Adipose tissue (tissue), 3 donors: ENCODE results near the gene RNF207. TPM values are rescaled to one million over a fixed set of nuclear protein-coding genes. Genes with fewer than 3 reads are reported as not detected.
"Not testable (repeated sequence)": the region's sequence is repeated elsewhere in the genome, so short reads cannot be mapped to it uniquely, and the experiment has no call there.

Experiments
- H3K27ac ChIP-seq: one replicate; pipeline ENCODE4 v1.5.1; 2013; ENCODE audit warnings: low read depth, low read length
- WGBS, 3 donors: extraction: QIAGEN DNeasy Blood & Tissue Kit; methylation state at CpG; one replicate each; pipeline ENCODE4 v1.1.7; 2013; 5-methylcytosine and 5-hydroxymethylcytosine counted together
- polyA plus RNA-seq, 3 donors: library from polyadenylated mRNA; stranded (reverse); fragments of 200-250 nt; gene quantifications; one replicate each; pipeline ENCODE4 v1.2.3, GENCODE V29; 2013
- donor health status: healthy with polysubstance abuse.
- donor health status: Bipolar disorder and iron deficiency.
- donor health status: healthy.

Gene RNF207
- polyA plus RNA-seq, 3 donors: 7.5 to 13.7 (median 9.7) TPM

DNA sequence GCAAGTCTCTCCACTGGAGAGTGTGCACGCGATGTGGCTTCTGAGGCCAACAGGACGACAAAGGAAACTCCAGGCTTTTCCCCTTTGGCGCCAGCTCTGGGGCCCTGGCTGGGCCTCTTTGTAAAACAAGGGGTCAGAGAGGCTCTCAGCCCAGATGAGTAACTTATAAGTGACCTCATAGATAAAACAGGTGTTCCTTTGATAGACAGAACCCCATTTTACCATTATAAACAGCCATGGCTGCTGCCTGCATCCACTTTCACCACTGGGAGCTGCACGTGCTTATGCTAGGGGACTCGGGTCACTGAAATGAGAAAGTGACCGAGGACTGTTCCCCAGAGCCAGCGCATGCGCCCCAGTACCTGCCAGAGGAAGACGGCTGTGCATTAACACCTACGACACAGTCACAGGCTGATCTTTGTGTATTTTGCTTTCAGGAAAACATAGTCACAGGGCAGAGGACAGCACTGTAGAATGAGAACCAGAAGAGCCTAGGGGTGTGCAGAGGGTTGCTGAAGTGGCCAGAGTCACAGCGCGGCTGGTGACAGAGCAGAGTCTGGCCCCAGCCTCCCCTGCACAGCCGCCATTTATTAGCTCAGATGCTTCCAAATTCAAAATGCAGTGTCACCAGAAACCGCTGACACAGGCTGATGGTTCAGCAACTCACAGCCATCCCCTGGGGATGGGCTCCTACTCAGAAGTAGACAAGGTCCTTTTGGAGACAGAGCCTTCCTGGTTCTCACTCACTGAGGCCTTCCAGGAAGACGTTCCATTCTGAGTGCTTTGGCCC is 12.7 kb downstream of the RNF207 start:
- no peak overlapping the region for H3K27ac ChIP-seq
- WGBS, 3 donors: 73 to 84% (median 79%) methylated on average over 16 of the region's 16 CpGs

DNA sequence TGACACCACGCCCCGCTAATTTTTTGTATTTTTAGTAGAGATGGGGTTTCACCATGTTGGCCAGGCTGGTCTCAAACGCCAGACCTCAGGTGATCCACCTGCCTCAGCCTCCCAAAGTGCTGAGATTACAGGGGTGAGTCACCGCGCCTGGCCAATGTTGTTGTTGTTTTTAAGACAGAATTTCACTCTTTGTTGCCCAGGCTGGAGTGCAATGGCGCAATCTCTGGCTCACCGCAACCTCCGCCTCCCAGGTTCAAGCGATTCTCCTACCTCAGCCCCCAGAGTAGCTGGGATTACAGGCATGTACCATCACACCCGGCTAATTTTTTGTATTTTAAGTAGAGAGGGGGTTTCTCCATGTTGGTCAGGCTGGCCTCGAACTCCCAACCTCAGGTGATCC is 13.7 kb downstream of the RNF207 start:
- H3K27ac ChIP-seq: not testable (repeated sequence)
- 86 to 93% (median 92%) methylated on average over 11 of the region's 11 CpGs for whole genome bisulfite sequencing, 3 donors

DNA sequence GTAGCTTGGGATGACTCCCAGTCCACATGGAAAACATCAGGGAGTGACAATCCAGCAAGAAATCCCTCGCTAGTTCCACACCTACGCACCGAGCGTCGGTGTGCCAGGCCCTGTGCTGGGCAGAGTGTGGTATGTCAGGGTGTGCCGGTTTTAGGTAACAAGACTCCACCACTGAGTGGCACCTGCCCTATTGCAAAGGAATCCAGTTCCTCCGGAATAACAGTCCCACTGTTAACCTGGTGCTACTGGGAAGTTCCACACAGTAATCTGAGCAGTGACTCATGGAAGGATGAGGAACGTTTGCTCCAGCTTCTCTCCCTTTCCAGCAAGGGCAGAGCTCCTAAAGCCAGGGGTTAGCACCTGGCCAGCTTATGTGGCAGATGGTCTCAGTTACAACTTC is 14.3 kb downstream of the RNF207 start:
- no peak overlapping the region for H3K27ac ChIP-seq
- WGBS, 3 donors: 81 to 89% (median 87%) methylated on average over 8 of the region's 8 CpGs

DNA sequence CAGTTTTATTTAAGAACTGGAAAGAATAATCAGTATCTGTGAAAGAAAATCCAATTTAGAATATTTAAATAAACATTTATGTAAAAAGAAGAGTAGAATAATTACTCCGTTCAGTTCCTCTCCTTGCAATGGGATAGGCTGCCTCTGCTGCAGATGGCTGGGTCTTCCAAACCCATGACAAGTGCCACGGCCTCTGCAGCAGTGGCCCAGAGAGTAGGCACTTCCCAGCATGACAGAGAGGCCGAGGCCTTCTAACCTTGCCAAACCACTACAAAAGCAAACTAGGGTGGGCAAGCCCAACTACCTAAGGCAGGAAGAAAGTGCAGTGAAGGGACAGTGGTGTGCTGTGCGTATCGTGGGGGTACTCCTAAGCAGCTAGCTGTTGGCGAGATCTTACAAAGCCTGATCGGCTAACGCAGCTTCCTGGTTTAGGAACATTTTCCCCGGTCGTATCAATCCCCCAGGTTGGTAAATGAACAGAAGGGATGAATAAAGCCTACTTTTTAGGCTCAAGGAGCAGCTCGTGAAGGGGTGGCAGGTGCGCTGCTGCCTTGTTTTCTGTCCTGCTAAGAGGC is 15.4 kb downstream of the RNF207 start:
- 96 to 97% (median 96%) methylated on average over 12 of the region's 12 CpGs for WGBS, 3 donors
- no peak overlapping the region for H3K27ac ChIP-seq

DNA sequence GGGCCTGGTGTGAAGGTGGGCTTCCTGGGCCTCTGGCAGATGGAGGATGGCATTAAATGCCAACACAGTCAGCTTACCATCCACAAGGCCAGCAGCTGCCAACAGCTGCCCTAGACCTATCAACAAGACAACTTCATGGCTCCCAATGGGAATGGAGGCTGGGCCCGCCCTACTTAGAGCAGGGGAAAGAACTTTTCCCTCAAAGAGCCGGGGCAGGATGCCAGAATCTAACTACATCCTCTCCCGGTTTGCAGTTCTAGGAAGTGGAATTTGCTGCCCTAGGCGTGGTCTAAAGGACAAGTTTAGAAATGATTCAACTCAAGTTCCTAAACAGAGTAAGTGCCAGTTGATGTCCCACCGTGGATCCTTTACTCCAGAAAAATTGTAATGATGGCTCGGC is 16.7 kb downstream of the RNF207 start:
- WGBS, 3 donors: 33 to 81% (median 45%) methylated on average over 6 of the region's 6 CpGs
- no peak overlapping the region for H3K27ac ChIP-seq

DNA sequence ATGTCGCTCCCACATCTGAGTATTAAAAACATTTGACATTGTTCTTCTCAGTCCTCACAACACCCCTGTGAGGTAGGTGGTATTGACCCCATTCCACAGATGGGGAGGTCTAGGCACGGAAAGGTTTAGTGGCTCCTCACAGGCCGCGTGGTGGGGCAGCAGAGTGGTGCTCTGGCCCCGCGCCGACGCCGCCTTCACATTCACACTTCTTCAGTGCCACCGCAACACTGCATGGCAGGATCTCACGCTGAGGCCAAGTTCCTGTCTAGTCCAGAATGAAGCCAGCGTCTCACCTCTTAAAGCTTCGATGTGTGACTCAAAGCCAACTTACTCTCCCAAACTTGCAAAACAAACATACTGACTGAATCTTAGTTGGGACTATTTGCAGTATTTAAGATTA is 17.7 kb downstream of the RNF207 start:
- H3K27ac ChIP-seq: no peak overlapping the region
- WGBS, 3 donors: 96 to 97% (median 97%) methylated on average over 13 of the region's 13 CpGs

DNA sequence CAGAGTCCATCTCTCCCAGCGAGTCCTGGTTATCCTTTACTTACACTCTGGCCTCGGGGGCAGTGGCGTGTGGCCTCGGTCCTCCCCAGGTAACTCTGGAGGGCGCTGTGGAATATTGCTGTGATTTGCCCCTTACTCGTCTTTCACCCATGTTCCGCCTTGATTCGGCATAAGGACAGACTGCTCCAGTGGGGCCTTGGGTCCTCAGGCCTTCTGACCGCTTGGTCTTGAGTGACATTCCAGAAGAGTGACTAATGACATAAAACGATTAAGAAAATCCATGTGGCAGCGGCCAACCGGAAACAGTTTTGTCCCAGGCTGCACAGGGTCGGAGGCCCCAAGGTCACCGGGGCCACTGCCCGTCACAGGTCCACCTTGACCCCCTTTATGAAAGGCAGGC is 18.8 kb downstream of the RNF207 start:
- no peak overlapping the region for H3K27ac ChIP-seq
- WGBS, 3 donors: 77 to 84% (median 80%) methylated on average over 15 of the region's 15 CpGs

DNA sequence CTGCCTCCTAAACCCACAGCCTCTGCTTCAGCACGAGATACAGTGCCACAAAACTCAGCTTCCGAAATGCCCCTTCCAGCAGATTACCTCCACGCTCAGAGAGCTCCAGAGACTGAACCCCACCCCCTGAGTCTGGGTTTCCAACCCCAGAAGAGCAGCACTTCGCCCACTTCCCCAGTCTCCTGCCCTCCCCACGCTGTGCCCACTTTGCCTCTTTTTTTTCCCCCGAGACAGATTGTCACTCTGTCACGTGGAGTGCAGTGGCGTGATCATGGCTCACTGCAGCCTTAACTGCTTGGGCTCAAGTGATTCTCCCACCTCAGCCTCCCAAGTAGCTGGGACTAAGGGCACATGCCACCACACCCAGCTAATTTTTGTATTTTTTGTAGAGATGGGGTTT is 19.7 kb downstream of the RNF207 start:
- H3K27ac ChIP-seq: no peak overlapping the region
- 90 to 91% (median 90%) methylated on average over 8 of the region's 8 CpGs for WGBS, 3 donors

DNA sequence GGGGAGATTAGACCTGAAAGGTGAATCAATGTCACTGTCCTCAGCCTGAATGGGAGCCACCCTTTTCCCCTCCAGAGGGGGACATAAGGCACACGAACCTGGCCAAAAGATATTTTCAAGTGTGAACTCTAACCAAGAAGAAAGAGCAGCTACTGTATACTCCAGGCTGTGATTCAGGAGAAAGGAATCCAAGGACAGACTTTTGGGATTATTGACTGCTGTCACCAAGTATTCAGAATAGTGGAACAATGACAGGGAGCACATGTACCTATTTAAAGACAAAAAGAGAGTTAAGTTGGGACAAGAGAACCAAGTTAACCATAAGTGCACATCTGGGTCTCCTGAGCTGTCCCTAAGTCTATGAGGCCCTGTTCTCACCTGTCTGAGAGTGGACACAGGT is 27.5 kb downstream of the RNF207 start:
- no peak overlapping the region for H3K27ac ChIP-seq
- 47 to 92% (median 52%) methylated on average over 1 of the region's 1 CpG for WGBS, 3 donors

DNA sequence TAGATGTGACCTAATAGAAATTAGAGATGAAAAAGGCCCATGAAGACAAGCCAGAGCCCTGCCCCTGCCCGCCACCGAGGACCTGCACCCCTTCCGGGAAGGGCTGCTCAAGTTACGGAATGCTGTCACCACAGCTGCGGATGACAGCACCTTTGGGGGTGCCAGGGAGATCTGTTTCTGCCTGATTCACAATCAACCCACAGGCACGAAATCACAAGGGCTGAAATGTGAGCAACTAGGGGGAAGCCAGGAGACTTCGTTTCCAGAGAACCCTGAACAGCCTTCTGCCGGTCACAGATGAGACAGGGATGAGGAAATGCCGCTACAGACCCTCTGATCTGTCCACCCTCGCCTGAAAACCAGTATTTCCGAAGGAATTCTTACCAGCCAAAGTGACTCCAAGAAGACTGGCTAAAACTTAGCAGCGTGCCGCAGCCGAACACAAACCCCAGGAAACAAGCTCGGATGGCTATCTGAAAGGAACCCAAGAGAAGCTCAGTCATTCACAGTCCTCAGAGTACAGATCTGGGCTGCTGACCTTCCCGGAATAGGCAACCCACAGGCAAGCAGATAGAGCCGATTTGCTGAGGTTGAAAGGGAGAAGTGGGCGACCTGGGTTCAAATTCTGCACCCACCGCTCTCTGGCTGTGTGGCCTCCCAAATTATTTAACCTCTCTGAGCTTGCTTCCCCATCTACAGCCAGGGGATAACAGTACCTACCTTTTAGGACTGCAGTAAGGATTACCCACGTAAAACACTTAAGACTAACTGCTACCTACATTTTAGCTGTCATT is 28.8 kb downstream of the RNF207 start:
- no peak overlapping the region for H3K27ac ChIP-seq

DNA sequence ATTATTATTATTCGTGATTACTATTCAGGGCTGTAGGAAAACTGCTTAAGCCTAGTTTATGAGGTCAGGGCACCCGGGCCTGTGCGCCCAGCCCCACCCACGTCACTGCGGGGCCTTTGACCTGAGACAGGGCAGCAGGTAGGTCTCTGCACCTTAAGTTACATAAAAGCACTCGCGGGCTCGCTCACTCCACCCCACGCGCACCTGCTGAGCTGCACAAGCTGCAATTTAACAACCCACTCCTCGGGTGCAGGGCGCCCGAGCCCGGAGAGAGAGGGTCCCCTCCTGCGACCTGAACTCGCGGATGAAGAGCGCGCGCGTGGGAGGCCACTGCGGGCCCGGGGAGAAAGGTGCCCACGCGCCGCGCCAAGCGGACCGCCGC is 29.4 kb downstream of the RNF207 start:
- 0 to 1% (median 0%) methylated on average over 20 to 30 of the region's 30 CpGs for WGBS, 3 donors
- no peak overlapping the region for H3K27ac ChIP-seq

More for the DNA sequence above, 28.8 kb downstream of the RNF207 start:
- 45 to 60% (median 51%) methylated on average over 20 of the region's 20 CpGs for WGBS, 3 donors

DNA sequence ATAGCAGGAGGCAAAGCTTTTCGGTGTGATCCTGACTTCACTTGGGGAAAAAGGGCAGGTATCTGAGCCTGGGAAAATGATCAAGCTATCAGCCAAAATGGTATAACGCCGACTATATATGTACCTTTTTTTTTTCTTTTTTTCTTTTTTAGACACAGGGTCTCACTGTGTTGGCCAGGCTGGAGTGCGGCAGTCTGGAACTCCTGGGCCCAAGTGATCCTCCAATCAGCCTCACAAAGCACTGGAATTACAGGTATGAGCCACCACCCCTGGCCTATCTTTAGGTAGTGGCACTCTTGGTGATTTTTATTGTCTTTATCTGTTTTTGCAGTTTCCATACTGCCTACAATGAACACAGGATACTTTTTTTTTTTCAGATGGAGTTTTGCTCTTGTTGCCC is 31.2 kb downstream of the RNF207 start:
- no peak overlapping the region for H3K27ac ChIP-seq
- WGBS, 3 donors: 87 to 97% (median 95%) methylated on average over 4 of the region's 4 CpGs

DNA sequence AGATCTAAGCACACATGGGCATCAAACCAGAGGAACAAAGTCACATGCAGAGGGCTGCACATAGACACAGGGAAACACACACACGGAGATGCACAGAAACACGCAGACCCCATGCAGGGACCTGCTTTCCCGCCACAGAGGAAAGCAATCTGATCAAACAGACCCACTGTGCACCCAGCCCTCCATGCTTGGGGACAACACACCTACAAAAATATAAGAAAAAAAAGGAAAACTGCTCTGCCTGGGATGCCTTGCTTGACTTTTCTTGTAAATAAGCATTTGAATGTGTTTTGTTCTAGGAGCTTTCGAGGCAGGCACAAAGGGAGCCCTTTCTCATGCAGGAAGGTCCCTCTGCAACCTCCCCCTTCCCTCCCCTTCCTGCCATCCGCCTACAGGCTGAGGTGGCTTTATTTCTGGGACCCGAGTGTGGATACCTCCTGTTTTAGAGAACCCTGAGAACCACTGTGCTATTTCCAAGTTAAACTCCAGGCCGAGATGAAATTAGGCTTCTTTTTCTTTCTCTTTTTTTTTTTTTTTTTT is 33.4 kb downstream of the RNF207 start:
- WGBS, 3 donors: 34 to 51% (median 50%) methylated on average over 7 of the region's 7 CpGs
- H3K27ac ChIP-seq: no peak overlapping the region

DNA sequence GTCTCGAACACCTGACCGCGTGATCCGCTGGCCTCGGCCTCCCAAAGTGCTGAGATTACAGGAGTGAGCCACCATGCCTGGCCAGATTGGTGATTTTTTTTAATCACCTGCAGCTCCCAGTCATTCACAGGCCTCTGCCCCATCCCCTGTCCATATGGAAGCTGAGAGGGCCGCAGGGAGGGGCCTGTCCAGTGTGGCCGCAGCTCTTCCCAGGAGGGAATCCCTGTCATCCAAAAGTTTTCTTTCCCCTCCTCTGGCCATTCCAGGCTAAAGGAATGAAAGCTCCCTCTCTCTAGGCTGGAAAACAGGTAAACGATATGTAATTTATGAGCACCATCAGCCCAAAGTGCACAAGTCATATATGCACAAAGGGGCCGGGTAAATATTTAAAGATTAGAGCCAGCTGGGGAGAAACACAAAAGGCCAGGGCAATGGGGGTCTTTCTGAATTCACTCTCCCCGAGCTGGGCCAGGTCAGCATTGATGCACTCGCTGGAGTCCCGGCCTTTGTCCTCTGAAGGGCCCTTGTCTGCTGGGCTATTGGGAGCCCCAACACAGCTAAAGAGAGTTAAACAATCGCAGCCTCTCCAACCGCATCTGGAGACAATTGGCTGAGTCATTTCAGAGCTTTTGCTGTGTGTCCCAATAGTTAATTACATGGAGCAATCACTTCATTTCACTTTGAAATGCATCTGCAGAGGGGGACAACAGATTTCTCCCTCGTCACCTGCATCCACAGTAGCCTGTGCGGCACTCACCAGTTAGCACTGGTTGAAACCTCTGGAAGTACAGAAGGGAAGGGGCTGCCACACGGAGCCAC is 34.2 kb downstream of the RNF207 start:
- WGBS, 3 donors: 59 to 65% (median 62%) methylated on average over 17 of the region's 17 CpGs
- no peak overlapping the region for H3K27ac ChIP-seq

DNA sequence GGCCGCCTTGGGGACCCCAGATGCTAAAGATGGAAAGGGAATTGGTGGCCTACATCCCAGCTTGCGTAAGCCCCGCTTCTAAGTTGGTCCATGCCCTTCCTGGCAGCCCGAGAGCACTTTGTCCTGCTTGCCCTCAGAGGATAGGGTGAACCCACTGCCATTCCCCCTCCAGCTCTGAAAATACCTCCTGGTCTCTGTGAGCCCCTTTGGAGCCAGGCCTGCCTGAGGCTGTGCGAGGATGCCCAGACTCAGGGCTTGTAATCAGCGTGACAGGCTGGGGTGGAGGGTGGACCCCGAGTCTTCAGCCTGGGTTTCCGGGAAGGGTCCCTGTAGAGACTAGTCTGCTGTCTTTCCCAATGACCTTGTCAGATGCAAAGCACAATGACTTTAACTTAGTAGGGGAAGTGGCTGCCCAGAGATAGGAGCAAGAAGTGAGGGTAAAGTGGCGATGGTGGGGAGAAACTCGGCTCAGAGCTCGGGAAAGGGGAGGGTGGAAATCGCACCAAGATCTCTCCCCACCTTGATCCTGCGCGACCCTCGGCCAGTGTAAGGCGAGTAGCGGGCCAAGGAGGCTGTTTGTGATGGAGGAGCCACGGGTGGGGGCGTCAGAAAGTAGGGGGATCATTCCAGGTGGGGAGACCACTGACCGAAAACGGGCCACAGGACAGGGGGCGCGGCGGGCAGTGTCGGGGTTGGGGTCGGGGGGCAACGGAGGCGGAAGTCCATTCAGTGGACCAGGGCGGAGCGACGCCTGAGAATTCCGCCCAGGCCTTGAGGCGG is 35.4 kb downstream of the RNF207 start:
- 19 to 22% (median 22%) methylated on average over 33 of the region's 33 CpGs for WGBS, 3 donors
- H3K27ac ChIP-seq: no peak overlapping the region

DNA sequence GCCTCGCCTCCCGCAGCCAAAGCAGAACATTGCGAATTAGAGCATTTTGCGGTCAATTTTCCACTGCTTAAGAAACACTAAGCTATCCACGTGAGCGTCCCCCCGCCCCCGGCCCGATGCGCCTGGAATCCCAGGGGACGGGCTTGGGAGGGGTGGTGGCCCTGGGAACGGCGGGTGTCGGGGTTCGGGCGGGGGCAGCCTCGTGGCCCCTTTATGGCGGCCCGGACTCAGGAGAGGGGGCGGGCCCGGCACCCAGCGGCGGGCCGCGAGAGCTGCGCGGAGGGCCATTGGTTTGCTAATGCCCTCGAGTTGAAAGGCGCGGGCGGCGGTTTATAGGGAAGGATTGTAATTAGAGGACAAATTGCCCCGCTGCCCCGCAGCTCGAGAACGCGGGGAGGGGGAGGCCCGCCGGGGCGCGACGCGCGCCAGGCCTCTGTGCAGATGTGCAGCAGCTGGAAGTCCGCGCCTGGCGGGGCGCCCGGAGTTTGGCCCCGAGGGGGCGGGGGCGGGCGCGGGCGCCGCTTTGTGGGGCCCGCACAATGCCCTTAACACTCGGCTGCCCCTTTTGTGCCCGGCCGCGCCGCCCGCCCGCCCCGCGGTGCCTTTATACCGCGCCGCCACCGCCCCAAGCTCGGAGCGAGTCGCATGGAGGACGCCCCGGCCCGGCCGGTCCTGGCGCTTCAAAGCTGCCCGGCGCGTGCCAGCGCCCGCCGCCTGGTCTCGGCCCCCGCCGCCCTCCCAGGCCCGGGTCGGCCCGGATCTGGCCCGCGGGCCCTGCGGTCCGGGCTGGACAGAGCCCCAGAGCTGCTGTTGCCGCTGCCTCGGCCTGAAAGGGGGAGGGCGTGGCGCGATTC is 36.2 kb downstream of the RNF207 start:
- 1 to 2% (median 1%) methylated on average over 40 to 99 of the region's 99 CpGs for WGBS, 3 donors
- no peak overlapping the region for H3K27ac ChIP-seq
